Muscle layer of duodenum (tissue), 2 donors: Measurements from ENCODE around the gene GALNT17.

Experiments used
- H3K27ac ChIP-seq: one replicate; pipeline ENCODE4 v1.7.0; 2013; ENCODE audit warnings: mild to moderate bottlenecking, low read length
- H3K27me3 ChIP-seq: one replicate; pipeline ENCODE4 v1.7.0; 2013; ENCODE audit warnings: low read depth, mild to moderate bottlenecking, control low read depth, low read length
- H3K36me3 ChIP-seq, 2 donors: one replicate each; pipeline ENCODE4 v1.7.0; 2013; ENCODE audit warnings: low read length in 2 of 2, control low read depth in 1 of 2, mild to moderate bottlenecking in 1 of 2; ENCODE audit not compliant: insufficient read depth in 2 of 2, control insufficient read depth in 1 of 2
- H3K4me1 ChIP-seq, 2 donors: one replicate each; pipeline ENCODE4 v1.7.0; 2013; ENCODE audit warnings: low read length in 2 of 2, mild to moderate bottlenecking in 2 of 2, control low read depth in 1 of 2, moderate library complexity in 1 of 2; ENCODE audit not compliant: insufficient read depth in 2 of 2, control insufficient read depth in 1 of 2
- H3K4me3 ChIP-seq, 2 donors: one replicate each; pipeline ENCODE4 v1.7.0; 2013; ENCODE audit warnings: low read length in 2 of 2, low read depth in 1 of 2, mild to moderate bottlenecking in 1 of 2
- H3K9me3 ChIP-seq, 2 donors: one replicate each; pipeline ENCODE4 v1.7.0; 2013; ENCODE audit warnings: low read length in 2 of 2, control low read depth in 1 of 2, mild to moderate bottlenecking in 1 of 2; ENCODE audit not compliant: control insufficient read depth in 1 of 2
- donor health status: healthy.

GALNT17 gene

DNA sequence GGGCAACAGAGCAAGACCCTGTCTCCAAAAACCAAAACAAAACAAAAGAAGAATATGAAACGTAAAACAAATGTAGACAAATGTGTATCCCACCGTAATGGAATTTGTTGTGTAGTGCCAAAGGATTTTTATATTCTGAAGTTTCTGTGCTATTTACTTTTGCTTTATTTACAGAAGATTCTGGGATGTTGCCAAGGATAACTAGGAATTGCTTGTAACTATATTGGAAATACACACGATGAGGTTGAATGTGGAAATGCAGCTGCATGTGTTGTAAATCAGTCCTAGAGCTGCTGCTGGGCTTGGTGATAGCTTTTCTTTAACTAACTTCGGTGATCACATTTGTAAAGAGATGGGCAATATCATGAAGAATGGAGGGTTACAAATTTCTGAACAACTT lies 39.5 kb downstream of the GALNT17 start:
- H3K4me3 ChIP-seq = no peak overlapping the region
- H3K4me1 ChIP-seq = no peaks in the 10 kb centered on the region
- no peaks in the 10 kb centered on the region for H3K9me3 ChIP-seq
- H3K36me3 ChIP-seq = no peaks in the 10 kb centered on the region
- no peaks in the 10 kb centered on the region for H3K27me3 ChIP-seq
- no peak overlapping the region for H3K27ac ChIP-seq

- Histone ChIP-seq H3K27me3 (no peaks in the 10 kb centered on the region), H3K4me1 (no peaks in the 10 kb centered on the region), H3K9me3 (peaks cover 0 to 13% of the 10 kb centered on the region in 2 donors), H3K27ac (no peak overlapping the region), H3K4me3 (no peak overlapping the region), H3K36me3 (no peaks in the 10 kb centered on the region)
These were observed 42.0 kb downstream of the GALNT17 start for GRCh38 chr7:71173955-71174354.

- H3K27me3 ChIP-seq = no peaks in the 10 kb centered on the region
- peaks cover 0 to 8% of the 10 kb centered on the region in 2 donors for H3K9me3 ChIP-seq
- no peaks in the 10 kb centered on the region for H3K4me1 ChIP-seq
- H3K36me3 ChIP-seq = no peaks in the 10 kb centered on the region
- no peak overlapping the region for H3K4me3 ChIP-seq
- no peak overlapping the region for H3K27ac ChIP-seq
These were observed 50.5 kb downstream of the GALNT17 start for GRCh38 chr7:71182438-71182935.

DNA sequence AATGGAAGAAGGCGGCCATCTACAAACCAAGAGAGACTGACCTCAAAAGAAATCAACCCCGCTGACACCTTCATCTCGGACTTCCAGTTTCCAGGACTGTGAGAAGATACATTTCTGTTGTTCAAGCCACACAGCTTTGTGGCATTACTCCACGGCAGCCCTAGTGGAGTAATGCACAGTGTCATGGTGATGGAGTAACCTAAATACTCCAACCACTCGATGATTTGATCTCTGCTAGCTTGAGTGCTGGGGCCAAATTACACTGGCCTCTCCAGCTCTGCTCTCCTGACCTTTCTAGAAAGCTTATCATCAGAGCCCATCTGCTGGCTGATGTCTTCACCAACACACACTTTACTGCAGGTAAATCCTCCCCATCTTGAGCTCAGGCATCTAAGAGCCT lies 52.2 kb downstream of the GALNT17 start:
- H3K36me3 ChIP-seq = no peaks in the 10 kb centered on the region
- no peak overlapping the region for H3K27ac ChIP-seq
- H3K27me3 ChIP-seq = no peaks in the 10 kb centered on the region
- no peaks in the 10 kb centered on the region for H3K9me3 ChIP-seq
- no peaks in the 10 kb centered on the region for H3K4me1 ChIP-seq
- no peak overlapping the region for H3K4me3 ChIP-seq

- Histone ChIP-seq H3K36me3 (no peaks in the 10 kb centered on the region), H3K9me3 (peaks cover 0 to 2% of the 10 kb centered on the region in 2 donors), H3K4me3 (no peak overlapping the region), H3K4me1 (no peaks in the 10 kb centered on the region), H3K27me3 (no peaks in the 10 kb centered on the region), H3K27ac (no peak overlapping the region)
These were observed 52.7 kb downstream of the GALNT17 start for GRCh38 chr7:71184609-71185008.

- peaks cover 0 to 6% of the 10 kb centered on the region in 2 donors for H3K9me3 ChIP-seq
- H3K27me3 ChIP-seq = no peaks in the 10 kb centered on the region
- no peak overlapping the region for H3K4me3 ChIP-seq
- no peaks in the 10 kb centered on the region for H3K36me3 ChIP-seq
- no peak overlapping the region for H3K27ac ChIP-seq
- H3K4me1 ChIP-seq = no peaks in the 10 kb centered on the region
These were observed 54.7 kb downstream of the GALNT17 start for GRCh38 chr7:71186535-71187057.

DNA sequence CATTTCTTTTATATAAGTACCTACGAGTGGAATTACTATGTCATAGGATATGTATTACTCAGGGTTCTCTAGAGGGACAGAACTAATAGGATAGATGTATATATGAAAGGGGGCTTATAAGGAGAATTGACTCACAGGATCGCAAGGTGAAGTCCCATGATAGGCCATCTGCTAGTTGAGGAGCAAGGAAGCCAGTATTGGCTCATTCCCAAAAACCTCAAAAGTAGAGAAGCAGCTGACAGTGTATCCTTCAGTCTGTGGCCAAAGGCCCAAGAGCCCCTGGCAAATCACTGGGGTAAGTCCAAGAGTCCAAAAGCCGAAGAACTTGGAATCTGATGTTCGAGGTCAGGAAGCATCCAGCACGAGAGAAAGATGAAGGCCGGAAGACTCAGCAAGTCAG lies 59.8 kb downstream of the GALNT17 start:
- Histone ChIP-seq H3K27ac (no peak overlapping the region), H3K4me1 (no peaks in the 10 kb centered on the region), H3K9me3 (peaks cover 0 to 6% of the 10 kb centered on the region in 2 donors), H3K4me3 (no peak overlapping the region), H3K36me3 (no peaks in the 10 kb centered on the region), H3K27me3 (no peaks in the 10 kb centered on the region)

GRCh38 chr7:71193099-71193810 lies 61.3 kb downstream of the GALNT17 start:
- H3K9me3 ChIP-seq = peaks cover 0 to 6% of the 10 kb centered on the region in 2 donors
- no peaks in the 10 kb centered on the region for H3K27me3 ChIP-seq
- no peak overlapping the region for H3K27ac ChIP-seq
- no peaks in the 10 kb centered on the region for H3K4me1 ChIP-seq
- no peaks in the 10 kb centered on the region for H3K36me3 ChIP-seq
- H3K4me3 ChIP-seq = no peak overlapping the region

DNA sequence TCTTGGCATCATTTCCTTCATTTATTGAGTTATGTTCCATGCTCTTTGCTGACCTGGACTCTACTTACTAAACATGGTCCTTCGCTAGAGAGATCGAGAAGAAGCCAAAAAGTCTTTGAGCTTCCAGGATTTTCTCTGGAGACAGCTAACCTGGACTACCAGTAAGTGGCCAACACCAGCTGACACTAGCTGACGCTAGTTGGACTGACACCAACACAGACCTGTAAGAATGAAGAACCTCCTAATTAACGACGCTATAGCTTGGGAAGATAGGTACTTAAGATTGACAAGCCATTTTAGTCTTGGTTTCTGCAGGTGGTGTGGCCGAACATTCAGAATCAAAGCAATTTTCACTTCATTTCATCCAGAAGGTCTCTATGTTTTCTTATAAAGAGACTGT lies 66.4 kb downstream of the GALNT17 start:
- Histone ChIP-seq H3K36me3 (no peaks in the 10 kb centered on the region), H3K4me1 (no peaks in the 10 kb centered on the region), H3K9me3 (peaks cover 0 to 4% of the 10 kb centered on the region in 2 donors), H3K27ac (no peak overlapping the region), H3K4me3 (no peak overlapping the region), H3K27me3 (no peaks in the 10 kb centered on the region)

GRCh38 chr7:71198887-71199286 lies 66.9 kb downstream of the GALNT17 start:
- Histone ChIP-seq H3K36me3 (no peaks in the 10 kb centered on the region), H3K9me3 (peaks cover 0 to 4% of the 10 kb centered on the region in 2 donors), H3K4me3 (no peak overlapping the region), H3K27ac (no peak overlapping the region), H3K27me3 (no peaks in the 10 kb centered on the region), H3K4me1 (no peaks in the 10 kb centered on the region)

DNA sequence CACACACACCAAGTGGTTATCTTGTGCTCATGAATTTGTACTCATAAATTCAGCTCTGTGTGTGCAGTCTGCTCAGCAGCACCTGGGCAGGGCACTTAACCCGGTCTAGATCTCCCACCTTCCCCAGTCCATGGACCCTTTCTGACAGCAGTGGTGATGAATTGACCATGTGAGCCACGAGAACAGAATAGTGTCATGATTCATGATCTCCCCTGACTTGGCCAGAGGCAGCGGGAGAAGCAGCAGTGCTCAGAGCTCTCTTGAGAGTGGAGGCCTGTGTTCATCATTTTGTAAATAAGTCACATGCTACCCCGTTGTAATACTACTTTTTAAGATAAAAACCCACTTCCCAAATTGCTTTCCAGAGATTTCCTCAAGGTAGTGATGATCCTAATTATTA lies 74.2 kb downstream of the GALNT17 start:
- Histone ChIP-seq H3K36me3 (no peaks in the 10 kb centered on the region), H3K4me3 (no peak overlapping the region), H3K27ac (no peak overlapping the region), H3K4me1 (peaks cover 0 to 6% of the 10 kb centered on the region in 2 donors), H3K9me3 (no peaks in the 10 kb centered on the region), H3K27me3 (no peaks in the 10 kb centered on the region)

GRCh38 chr7:71208881-71209280 lies 76.9 kb downstream of the GALNT17 start:
- peaks cover 0 to 6% of the 10 kb centered on the region in 2 donors for H3K4me1 ChIP-seq
- H3K27ac ChIP-seq = no peak overlapping the region
- no peaks in the 10 kb centered on the region for H3K9me3 ChIP-seq

More at GRCh38 chr7:71208881-71209280, 76.9 kb downstream of the GALNT17 start:
- Histone ChIP-seq H3K27me3 (no peaks in the 10 kb centered on the region), H3K4me3 (no peak overlapping the region), H3K36me3 (no peaks in the 10 kb centered on the region)
